Cerebellar nuclear complex (tissue), 1 donor: ENCODE data around the gene ARL6IP4.

Experiments
- DNase-seq, 2 experiments: peaks; one replicate each; lab custom pipeline; 2025; lab: John Stamatoyannopoulos, UW

ARL6IP4 gene

DNA sequence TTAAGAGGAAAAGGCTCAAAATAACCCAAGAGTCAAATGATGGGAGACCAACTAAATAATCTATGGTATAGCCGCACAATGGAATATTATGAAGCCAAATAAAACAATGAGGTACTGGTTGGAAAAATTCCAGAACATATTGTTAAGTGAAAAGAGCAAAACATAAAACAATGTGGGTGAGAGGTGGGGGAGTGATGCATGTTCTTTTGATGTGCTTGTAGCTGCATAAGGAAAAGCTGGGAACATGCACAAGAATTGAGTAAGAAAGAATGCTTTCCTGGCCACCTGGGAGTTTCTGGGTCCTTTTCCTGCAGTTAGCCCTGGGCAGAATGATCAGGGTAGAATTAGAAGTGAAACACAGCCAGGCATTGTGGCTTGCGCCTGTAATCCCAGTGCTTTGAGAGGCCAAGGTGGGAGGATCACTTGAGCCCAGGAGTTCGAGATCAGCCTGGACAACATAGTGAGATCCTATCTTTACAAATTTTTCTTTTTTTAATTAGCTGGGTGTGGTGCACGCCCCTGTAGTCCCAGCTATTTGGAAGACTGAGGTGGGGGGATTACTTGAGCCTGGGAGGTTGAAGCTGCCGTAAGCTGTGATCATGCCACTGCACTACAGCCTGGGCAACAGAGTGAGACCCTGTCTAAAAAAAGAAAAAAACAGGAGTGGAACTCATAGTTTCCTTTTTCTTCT is 22.1 kb upstream of the ARL6IP4 start:
- DNase-seq = no peak

DNA sequence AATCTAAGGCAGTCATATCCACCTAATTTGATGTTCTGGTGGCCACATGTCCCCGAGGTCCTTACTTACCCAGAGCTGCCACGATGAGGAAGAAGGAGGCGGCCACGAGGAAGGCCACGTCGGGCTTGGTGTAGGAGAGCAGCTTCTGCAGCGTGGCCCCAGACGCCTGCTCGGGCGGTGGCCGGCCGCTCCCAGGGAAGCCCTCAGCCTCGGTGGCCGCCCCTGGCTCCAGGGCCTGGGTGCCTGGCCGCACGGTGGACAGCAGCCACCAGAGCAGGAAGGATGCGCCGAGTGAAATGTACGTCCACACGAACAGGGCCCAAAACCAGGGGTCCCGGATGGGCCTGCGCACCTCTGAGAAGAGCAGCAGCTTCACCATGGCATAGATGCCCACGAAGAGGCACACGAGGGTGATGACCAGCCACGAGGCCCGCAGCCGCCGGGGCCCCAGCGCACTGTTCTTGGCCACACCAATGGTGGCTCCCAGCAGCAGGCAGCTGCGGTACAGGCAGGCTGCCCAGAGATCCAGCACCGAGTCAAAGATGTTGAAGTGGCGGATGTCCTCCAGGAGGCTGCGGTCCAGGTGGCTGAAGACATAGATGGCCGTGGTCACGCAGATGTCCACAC is 20.8 kb upstream of the ARL6IP4 start:
- DNase-seq = no peak

DNA sequence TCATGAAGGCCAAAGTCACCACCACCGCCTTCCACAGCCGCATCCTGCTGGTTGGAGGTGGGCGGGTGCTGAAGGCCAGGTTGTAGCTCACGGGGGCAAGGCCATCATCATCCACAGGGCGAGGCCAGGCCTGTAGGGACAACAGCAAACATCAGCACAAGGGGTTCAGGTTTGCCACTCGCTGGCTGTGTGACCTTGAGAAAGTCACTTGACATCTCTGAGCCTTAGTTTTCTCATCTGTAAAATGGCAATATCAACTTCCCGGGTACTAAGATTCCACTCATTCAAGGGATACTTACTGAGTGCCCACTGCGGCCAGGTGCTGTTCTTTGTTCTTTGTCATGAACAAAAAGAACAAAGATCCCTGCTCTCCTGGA is 20.3 kb upstream of the ARL6IP4 start:
- DNase-seq = no peak

DNA sequence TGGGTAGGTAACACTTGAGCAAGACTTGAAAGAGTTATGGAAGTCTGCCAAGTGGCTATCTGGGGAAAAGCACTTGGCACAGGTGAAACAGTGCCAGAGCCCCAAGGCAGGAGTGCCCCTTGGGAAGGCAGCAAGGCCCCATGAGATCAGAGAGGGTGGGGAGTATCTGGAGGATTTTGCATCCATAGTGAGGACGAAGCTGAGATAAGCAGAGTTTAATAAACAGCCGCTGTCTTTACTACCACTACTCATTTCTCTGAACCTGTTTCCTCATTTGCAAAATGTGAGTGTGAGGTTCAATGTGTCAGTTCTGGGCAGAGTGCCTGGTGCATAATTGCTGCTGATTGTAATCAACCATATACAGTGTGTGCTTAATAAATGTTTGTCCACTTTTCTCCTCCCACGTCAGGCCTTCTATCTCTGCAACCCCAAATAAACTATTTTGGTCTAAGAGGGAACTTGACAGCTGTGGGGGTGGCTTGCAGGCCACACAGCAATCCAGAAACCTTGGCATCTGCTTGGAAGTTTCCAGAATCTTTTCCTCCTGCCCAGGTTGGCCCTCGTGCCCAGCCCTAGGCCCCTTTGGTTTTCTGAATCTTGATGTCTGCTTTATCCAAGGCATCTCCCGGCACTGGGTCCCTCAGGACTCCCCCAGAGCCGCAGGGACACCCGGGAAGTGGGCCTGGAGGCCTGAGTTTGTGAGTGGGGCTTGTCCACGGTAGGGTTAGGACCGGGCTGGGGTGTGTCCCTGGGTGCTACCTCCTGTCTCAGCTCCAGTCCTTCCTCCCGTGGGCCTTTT is 18.8 kb upstream of the ARL6IP4 start:
- DNase-seq = no peak

DNA sequence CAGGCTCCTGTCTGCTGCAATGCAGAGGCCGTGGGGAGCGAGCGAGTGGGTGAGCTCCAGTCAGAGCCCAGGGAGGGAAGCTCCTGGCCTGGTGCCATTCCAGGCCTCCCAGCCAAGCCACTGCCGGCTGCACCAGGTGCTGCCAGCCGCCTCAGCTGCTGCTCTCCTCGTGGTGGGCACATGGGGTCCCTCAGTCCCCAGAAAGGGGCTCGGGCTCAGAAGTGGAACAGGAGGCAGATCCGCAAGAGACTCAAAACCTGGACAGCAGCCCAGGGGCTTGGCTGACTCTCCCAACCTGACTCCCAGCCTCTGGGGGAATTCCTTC is 16.6 kb upstream of the ARL6IP4 start:
- DNase-seq = no peak

DNA sequence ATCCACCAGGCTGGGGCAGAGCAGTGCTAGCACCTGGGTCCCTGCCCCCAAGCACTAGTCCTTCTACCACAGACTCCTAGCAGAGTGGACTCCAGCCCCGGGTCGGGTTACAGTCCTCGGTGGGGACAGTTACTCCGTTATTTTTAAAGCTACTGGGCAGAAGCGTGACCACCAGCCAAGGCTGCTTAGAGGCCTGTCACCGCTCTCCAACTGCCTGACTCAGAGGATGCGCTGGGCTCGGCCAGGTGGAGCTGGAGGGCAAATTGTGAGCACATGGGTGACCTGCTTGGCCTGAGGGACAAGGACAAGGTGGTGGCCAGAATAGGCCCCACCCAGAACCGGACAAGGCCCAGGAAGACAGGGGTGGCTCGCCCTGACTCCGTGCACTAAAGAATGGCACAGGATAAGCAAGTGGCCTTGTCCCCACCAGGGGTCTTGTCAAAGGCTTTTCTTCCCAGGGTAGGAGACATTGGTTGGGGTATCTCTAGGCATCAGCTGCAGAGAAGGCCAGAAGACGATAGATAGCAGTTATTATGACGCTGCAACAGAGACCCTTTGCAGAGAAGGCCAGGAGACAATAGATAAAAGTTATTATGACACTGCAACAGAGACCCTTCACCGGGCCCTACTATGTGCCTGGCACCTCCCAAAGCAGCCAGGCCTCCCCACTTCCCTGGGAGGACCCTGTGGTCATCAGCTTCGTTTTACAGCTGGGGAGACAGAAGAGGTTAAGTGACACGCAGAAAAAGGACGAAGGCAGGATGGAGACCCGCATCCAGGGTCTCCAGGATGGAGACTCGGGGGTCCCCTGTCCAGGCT is 15.8 kb upstream of the ARL6IP4 start:
- no peak for DNase-seq

DNA sequence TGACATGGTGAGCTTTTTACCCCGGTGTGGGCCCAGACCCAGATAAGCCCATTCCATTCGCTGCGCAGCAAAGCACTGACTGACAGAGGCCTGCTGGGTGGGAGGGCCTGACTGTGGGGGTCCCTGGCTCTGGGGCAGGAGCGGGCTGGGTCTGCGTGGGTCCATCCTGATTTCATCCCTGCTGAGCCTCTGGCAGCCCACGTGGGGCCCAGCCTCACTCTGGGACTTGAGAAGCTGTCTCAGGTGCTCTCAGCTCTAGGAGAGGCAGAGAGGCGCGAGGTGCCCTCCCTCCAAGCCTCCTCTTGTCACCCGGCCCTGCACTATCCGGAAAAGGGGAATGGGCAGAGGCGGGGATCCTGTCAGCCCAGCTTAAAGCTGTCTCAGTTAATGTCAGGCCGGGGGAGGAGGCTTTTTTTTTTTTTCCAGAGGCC is 15.1 kb upstream of the ARL6IP4 start:
- DNase-seq = no peak

DNA sequence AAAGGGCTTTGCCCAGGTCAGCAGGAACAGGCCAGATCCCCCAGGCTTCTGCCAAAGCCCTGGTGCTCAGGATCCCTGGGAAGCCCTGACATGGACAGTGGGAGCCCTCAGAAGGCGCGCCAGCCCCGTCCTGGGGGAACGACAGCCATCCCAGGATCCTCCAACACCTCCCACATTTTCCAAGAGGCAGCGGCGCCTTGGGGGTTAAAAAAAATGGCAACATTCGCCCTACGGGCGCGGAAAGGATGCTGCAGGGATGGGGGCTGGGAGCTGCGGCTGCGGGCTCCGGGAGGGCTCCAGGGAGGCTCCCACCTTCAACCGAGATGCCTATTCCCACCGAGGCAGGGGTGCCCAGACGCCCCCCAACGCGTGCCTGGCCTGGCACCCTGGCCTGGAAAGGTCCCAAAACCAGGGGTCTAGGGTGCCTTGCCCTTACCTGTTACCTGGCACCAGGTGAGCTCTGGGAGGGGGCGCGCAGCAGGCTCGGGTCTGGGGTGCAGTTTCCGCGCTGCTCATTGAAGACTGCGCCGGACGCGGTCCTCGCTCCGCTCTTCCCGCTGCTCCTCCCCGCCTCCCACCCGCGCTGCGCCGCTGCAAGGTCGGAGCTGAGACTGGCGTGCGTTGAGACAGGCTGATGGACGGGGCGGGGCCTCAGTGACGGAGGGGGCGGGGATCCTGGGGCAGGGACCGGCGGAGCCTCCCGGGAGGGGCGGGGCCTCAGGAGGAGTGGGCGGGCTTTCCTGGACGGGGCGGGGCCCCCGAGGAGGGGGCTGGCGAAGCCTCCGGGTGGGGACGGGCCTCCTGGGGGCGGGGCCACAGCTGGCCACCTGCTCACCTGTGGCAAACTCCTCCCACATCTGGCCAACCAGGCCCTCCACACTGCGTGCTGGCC is 14.4 kb upstream of the ARL6IP4 start, which contains the start of gene ABCB9:
ABCB9 (minus strand) TSS at position 613 of the 892 bp plus-strand sequence. CDS start 6,228 bp downstream, outside the sequence.
- peak; percentile 47 to 66 for DNase-seq

DNA sequence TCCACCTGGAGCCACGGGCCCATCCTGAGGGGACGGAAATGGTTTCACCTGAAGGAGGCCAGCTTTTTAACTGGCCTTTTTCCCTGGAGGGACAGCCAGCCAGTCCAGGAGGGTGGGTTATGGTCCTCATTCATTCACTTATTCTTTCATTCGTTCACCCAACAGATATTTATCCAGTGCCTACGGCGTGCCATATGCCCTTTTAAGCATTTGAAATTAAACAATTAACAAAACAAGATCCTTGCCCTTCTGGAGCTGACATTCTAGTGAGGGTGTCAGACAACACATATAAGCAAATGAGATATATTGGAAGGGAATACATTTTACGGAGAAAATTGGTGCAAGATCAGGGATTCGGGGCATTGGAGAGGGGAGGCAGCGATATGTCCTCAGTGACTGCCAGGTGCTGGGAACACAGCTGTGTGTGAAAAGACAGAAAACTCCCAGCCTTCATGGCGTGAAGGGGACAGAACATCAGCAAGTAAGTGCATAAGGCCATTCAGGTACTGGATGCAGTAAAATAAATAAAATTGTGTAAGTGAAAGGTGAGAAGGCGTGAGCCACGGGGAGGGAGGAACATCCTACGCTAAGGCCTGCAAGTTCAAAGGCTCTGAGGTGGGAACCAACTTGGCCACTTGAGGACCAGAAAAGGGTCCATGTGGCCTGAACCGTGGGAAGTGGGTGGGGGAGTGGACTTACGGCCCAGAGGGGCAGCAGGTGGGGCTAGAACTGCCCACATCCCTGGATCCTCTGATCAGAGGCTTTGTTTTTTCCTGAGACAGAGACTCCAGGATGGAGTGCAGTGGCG is 13.5 kb upstream of the ARL6IP4 start:
- DNase-seq = no peak

DNA sequence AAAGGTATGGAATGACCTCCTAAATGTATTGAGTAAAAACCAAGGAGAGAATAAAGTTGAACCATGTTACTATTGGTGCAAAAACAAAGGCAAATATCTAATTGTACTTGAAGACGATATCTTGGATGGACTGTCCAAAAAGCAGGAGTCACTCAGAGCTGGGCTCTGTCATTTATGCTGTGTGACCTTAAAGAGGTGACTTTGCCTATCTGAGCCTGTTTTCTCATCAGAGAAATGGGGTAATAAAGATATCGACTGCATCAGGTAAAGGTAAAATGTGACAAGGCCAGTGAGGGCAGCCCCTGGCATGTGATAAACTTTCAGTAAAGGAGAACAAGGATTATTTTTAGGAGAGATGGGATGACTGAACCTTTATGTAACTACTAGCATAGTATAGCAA is 12.4 kb upstream of the ARL6IP4 start:
- DNase-seq = no peak

DNA sequence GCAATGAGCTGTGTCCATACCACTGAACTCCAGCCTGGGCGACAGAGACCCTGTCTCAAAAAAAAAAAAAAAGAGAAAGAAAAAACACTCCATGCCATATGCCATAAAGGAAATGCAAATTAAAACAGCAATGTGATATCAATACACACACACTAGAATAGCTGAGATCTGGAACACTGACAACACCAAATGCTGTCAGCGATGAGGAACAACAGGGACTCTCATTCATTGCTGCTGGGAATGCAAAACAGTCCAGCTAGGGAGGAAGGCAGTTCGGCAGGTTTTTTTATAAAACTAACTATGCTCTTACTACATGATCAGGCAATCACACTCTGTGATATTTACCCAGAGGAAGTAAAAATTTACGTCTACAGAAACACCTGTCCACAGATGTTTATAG is 10.8 kb upstream of the ARL6IP4 start:
- DNase-seq = no peak

DNA sequence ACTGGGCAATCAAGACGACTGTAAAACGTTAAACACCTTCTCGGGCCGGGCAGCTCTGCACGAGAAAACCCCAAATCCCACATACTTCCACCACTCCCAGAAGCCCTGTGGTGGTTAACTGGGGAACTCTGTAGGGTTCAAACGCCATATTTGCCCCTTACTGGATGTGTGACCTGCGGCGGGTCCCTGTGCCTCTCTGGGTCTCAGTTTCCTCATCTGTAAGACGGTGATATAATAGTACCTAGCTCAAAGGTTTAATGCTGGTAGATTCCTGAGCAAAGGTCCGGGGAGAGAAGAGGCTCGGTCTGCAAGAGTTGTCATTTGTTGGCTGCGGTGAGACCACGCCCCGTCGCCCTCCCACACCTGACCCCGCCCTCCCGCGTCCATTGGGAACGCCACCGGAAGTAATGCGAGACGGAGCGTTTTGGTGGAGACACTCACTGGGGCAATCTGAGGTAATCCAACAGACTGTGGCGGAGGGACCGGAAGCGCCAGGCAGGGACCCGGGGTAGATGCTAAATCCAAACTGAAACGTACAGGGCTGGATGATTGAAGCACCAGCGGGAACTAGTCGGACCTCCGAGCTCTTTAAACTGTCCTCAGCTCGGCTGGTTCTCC is 6.1 kb upstream of the ARL6IP4 start:
- peak; percentile 92 to 97 for DNase-seq

DNA sequence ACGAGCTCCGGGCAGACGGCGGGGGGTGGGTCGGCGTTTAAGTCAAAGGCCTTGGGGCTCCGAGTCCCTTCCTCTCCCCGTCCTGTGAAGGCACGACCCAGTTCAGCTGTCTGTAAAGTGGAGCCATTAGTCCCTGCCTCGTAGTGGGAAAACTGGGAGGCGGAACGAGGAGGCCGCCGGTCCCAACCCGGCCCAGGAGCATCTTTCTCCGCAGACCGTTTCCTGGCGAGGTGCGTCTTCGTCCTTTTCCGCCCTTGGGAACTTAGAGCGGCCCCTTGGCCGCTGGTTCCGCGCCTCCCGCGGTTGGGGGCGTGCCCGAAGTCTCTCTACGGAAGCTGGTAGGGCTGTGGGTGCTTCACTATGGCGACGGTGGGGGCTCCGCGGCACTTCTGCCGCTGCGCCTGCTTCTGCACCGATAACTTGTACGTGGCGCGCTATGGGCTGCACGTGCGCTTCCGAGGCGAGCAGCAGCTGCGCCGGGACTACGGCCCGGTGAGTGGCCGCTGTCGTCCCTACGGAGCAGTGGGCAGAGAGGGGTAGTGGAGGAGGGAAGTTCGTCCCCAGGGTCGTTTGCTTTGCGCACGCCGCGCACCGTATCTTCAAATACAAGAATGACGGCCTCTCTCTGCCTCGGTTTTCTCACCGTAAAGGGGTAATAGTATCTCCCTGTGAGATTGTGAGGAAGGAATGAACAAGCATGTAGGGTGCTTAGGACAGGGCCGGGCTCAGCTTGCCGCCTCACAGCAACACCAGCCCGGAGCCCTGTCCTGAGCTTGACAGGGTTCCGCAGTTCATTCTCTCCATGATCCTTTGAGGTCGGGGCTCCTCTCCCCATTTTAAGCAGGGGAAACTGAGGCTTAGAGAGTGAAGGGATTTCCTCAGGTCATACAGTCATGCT is 5.3 kb upstream of the ARL6IP4 start, which contains the start of gene OGFOD2:
OGFOD2 (plus strand) TSS at position 353 of the 898 bp plus-strand sequence; CDS start at position 361, 8 bp downstream.
- peak in 1 of 2 experiments; percentile 44 for DNase-seq

DNA sequence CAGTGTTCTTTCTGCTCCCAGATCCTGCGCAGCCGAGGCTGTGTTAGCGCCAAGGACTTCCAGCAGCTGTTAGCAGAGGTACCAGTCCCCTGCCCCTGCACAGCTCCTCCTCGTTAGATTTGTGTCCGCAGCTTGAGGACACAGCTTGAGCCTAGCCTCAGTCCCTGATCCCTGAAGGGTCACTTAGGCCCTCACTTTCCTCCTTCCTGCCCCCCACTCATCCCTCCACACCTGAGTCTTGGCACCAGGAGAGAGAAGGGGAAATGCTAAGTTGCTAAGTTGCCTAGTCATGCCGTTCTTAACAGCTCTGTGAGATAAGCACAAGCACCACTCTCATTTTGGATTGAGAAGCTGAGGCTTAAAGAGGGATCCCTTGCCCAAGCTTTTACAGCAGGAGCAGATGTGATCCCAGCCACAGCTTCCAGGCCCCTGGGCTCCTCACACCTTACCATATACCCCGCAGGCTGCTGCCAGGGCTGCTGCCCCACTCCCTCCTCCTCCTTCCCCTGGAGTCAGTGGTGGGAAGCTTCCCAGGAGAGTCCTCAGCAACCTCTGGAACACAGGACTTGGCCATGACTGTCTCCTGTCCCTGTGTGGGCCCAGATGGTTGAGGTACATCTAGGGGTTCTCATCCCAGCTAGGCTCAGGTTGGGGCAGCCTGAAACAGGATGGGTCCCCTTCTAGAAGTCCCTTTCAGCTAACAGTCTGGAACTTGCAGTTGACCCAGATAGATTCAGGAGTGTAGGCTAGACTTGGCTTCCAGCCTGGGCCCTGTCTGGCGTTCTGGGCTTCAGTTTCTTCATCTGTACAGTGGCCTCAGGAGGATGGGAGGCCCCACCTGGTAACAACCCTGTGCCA is 4.5 kb upstream of the ARL6IP4 start:
- no peak for DNase-seq

DNA sequence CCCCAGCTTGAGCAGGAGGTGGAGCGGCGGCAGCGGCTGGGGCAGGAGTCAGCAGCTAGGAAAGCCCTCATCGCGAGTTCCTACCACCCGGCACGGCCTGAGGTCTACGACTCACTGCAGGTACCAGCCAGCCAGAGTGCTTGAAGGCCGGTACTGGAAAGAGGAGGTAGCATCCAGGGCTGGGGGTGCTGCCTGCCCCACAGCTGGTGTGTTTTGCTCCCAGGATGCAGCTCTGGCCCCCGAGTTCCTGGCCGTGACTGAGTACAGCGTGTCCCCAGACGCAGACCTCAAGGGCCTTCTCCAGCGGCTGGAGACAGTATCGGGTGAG is 3.9 kb upstream of the ARL6IP4 start:
- no peak for DNase-seq

DNA sequence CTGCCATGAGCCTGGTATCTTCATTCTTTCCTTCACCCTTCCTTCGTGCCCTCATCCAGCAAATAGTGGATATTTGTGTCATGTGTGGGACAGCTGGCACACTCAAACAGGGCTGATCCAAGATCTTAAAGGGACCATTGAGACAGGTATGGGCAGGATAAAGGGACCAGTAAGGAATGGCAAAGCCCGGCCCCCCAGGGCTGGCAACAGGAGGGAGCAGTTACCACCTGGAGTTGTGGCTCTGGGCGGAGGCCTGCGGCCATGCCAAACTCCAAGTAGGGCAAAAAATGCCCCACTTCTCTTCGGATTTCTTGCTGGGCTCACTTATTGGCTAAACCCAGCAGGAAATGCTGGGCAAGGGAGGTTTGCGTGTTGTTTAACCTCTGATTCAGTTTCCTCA is 3.3 kb upstream of the ARL6IP4 start:
- DNase-seq = no peak

DNA sequence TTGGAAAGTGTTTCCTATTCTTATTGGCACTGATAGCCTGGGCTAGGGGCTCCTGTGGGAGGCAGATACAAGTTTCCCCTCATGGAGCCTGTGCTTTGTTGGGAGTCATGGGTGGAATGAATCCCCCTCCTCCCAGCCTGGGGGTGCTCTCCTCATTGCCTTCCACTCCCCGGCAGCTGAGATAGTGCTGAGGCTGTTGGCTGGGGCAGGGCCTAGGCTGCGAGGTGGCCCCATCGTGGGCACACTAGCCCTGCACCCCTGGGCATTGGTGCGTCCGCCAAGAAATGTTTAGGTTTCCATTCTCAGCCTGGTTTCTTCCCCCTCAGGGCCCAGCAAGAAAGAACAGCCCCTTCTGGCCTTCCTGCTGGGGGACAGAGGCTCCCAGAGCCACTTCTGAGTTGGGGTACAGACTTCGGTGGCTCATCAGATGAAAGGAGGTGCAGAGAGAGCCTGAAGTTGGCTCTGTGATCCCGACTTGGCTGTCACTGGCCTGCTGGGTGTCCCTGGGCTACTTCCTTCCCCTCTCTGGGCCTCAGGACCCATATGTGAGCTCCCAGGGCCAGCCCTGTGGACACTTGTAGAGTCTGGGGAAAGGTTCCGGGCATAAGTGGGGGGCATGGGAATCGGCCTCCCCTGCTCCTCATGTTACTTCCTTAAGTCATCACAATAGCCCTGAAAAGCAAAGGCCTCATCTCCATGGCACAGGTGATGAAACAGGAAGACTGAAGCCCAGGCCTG is 2.7 kb upstream of the ARL6IP4 start:
- no peak for DNase-seq
